HepG2 (cell line): ENCODE results near the gene GRK4. TPM values are rescaled to one million over a fixed set of nuclear protein-coding genes. Genes with fewer than 3 reads are reported as not detected.

ENCODE experiments used
- AGO2 ChIP-seq: fragments of 200-400 bp; formaldehyde crosslinking; optimal IDR thresholded peaks from 2 replicates; pipeline ENCODE3; 2017; ENCODE audit warnings: mild to moderate bottlenecking, low read depth, low read length, moderate library complexity
- CBFB ChIP-seq: sonication (generic); formaldehyde crosslinking; IDR thresholded peaks from 2 replicates; pipeline ENCODE4 v1.4.0; 2020; ENCODE audit warnings: missing genetic modification reagents
- CEBPB ChIP-seq: IDR thresholded peaks from 2 replicates; pipeline ENCODE4 v1.6.1; 2011; ENCODE audit warnings: low read depth, low read length, improper control_type of control experiment, borderline replicate concordance
- CHD2 ChIP-seq: IDR thresholded peaks from 2 replicates; pipeline ENCODE4 v1.6.1; 2011; ENCODE audit warnings: low read depth, low read length, improper control_type of control experiment
- DNMT3B ChIP-seq: conservative IDR thresholded peaks from 2 replicates; pipeline ENCODE4 v1.6.1; 2016; ENCODE audit warnings: missing biosample characterization, control low read depth
- ESRRA ChIP-seq: sonication (generic); formaldehyde crosslinking; IDR thresholded peaks from 2 replicates; pipeline ENCODE4 v1.5.1; 2020; ENCODE audit warnings: mild to moderate bottlenecking, low read depth, missing genetic modification reagents
- GATAD2A ChIP-seq: IDR thresholded peaks from 2 replicates; pipeline ENCODE4 v1.6.1; 2016
- KDM2A ChIP-seq: sonication (generic); formaldehyde crosslinking; IDR thresholded peaks from 2 replicates; pipeline ENCODE4 v1.4.0; 2020; ENCODE audit warnings: low read depth, missing genetic modification reagents, borderline replicate concordance
- KDM3A ChIP-seq: IDR thresholded peaks from 2 replicates; pipeline ENCODE4 v1.6.1; 2018; ENCODE audit warnings: low read depth, missing compliant biosample characterization
- NR2F2 ChIP-seq: IDR thresholded peaks from 2 replicates; pipeline ENCODE4 v1.6.1; 2012; ENCODE audit warnings: low read depth, inconsistent platforms, borderline replicate concordance
- POLR2A ChIP-seq, 2 experiments: IDR thresholded peaks; 2 replicates each; pipeline ENCODE4 v1.6.1; 2011; ENCODE audit warnings: low read depth in 2 of 2, low read length in 2 of 2, mild to moderate bottlenecking in 1 of 2, moderate library complexity in 1 of 2; ENCODE audit not compliant: insufficient read depth in 1 of 2
- SPEN ChIP-seq: sonication (generic); formaldehyde crosslinking; IDR thresholded peaks from 2 replicates; pipeline ENCODE4 v1.5.1; 2020; ENCODE audit warnings: low read depth, mild to moderate bottlenecking, missing genetic modification reagents
- SRSF9 ChIP-seq: fragments of 200-400 bp; formaldehyde crosslinking; IDR thresholded peaks from 2 replicates; pipeline ENCODE4 v1.6.1; 2018; ENCODE audit warnings: borderline replicate concordance, mild to moderate bottlenecking, low read depth, low read length; ENCODE audit not compliant: insufficient read depth, poor library complexity, severe bottlenecking
- ZMYM3 ChIP-seq: sonication (generic); formaldehyde crosslinking; IDR thresholded peaks from 2 replicates; pipeline ENCODE4 v1.5.1; 2020; ENCODE audit warnings: mild to moderate bottlenecking, missing genetic modification reagents
- ZNF33B ChIP-seq: sonication (generic); formaldehyde crosslinking; IDR thresholded peaks from 2 replicates; pipeline ENCODE4 v1.5.1; 2020; ENCODE audit warnings: mild to moderate bottlenecking, missing genetic modification reagents
- ZNF607 ChIP-seq: sonication (generic); formaldehyde crosslinking; IDR thresholded peaks from 2 replicates; pipeline ENCODE4 v1.5.1; 2020; ENCODE audit warnings: missing genetic modification reagents, mild to moderate bottlenecking, borderline replicate concordance
- ZNF709 ChIP-seq: sonication (generic); formaldehyde crosslinking; IDR thresholded peaks from 2 replicates; pipeline ENCODE4 v1.5.0; 2020; ENCODE audit warnings: mild to moderate bottlenecking, missing genetic modification reagents
- ZNF747 ChIP-seq: sonication (generic); formaldehyde crosslinking; IDR thresholded peaks from 2 replicates; pipeline ENCODE4 v1.8.1; 2023; ENCODE audit warnings: missing genetic modification reagents, mild to moderate bottlenecking, borderline replicate concordance
- polyA plus RNA-seq, 8 experiments: library from polyadenylated mRNA; depleted of rRNA in 3 of 8; stranded (reverse) in 7 of 8; unstranded in 1 of 8; fragments of >200 nt; fragmentation: Illumina TruSeq in 4 of 8; extraction: Trizol in 4 of 8; gene quantifications; 2 replicates each; pipeline versions ENCODE4 v1.2.1 to v1.2.3, GENCODE V29; 2011 to 2016; ENCODE audit warnings: low read depth in 4 of 8, missing spikeins in 1 of 8, mixed read lengths in 1 of 8; ENCODE audit not compliant: insufficient read depth in 1 of 8
- total RNA-seq, 5 experiments: library from RNA; depleted of rRNA; stranded (reverse); fragments of >200 nt; fragmentation: Illumina TruSeq; extraction: Trizol; gene quantifications; 2 replicates each; pipeline ENCODE4 v1.2.3, GENCODE V29; 2016; ENCODE audit warnings: low read depth in 1 of 5
- TF ChIP-seq, protein P1 (sequence below): sonication (generic); formaldehyde crosslinking; IDR thresholded peaks from 2 replicates; pipeline ENCODE4 v1.5.0; 2020; ENCODE audit warnings: mild to moderate bottlenecking, missing genetic modification reagents, borderline replicate concordance
- TF ChIP-seq, protein P2 (sequence below): sonication (generic); formaldehyde crosslinking; IDR thresholded peaks from 2 replicates; pipeline ENCODE4 v1.5.1; 2020; ENCODE audit warnings: mild to moderate bottlenecking, missing genetic modification reagents
- TF ChIP-seq, protein P3 (sequence below): IDR thresholded peaks from 2 replicates; pipeline ENCODE4 v1.6.1; 2018; ENCODE audit warnings: missing genetic modification reagents, mild to moderate bottlenecking, missing compliant biosample characterization

GRK4 gene
- total and polyA plus RNA-seq, 2 of the 13 experiments (the other 11 are each of a cell fraction or from before 2014, with no cell fraction given) = 1.8 to 2.0 TPM

DNA sequence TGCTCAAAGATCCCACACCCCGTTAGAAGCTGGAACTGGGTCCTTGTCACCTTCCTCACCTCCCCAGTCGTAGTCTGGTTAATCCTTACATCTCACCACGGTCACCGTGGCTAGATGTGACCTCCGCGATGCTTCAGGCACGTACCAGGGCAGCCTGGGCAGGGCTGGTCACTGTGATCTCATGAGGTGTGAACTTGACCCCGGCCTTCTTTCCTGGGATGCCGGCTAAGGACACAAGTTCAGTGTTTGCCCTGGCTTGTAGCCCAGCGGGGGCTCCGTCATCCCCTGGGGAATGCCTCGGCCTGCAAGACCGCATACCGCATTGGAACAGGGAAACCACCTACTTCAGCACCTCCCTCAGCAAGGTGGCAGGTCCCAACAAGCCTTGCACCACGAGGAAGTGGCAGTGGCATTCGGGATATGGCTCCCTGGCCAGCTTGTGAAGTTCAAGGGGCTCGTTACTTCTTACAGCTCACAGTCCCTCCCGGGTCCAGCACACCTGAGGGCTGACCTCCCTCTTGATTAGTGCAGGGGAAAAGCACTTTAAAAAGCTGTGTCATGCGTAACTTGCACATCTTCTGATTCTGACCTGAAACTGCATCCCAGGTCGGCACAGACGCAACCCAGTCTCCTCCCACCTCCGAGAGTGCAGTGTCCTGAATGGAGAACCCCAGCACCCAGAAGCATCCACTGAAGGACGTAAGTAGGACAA is 26.1 kb upstream of the GRK4 start (continued):
- TF ChIP-seq, protein P1, sequence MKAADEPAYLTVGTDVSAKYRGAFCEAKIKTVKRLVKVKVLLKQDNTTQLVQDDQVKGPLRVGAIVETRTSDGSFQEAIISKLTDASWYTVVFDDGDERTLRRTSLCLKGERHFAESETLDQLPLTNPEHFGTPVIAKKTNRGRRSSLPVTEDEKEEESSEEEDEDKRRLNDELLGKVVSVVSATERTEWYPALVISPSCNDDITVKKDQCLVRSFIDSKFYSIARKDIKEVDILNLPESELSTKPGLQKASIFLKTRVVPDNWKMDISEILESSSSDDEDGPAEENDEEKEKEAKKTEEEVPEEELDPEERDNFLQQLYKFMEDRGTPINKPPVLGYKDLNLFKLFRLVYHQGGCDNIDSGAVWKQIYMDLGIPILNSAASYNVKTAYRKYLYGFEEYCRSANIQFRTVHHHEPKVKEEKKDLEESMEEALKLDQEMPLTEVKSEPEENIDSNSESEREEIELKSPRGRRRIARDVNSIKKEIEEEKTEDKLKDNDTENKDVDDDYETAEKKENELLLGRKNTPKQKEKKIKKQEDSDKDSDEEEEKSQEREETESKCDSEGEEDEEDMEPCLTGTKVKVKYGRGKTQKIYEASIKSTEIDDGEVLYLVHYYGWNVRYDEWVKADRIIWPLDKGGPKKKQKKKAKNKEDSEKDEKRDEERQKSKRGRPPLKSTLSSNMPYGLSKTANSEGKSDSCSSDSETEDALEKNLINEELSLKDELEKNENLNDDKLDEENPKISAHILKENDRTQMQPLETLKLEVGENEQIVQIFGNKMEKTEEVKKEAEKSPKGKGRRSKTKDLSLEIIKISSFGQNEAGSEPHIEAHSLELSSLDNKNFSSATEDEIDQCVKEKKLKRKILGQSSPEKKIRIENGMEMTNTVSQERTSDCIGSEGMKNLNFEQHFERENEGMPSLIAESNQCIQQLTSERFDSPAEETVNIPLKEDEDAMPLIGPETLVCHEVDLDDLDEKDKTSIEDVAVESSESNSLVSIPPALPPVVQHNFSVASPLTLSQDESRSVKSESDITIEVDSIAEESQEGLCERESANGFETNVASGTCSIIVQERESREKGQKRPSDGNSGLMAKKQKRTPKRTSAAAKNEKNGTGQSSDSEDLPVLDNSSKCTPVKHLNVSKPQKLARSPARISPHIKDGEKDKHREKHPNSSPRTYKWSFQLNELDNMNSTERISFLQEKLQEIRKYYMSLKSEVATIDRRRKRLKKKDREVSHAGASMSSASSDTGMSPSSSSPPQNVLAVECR (CRISPR knock-in tag) = peak; percentile 75
- TF ChIP-seq ESRRA (CRISPR knock-in tag) = peak; percentile 74
- TF ChIP-seq ZNF709 (CRISPR knock-in tag) = peak; percentile 59; the same call in 1 of the 2 replicates
- TF ChIP-seq GATAD2A (CRISPR knock-in tag) = peak; percentile 72
- 0 out of 2 replicates have a peak, but pooled peaks have one; percentile 29 for TF ChIP-seq CHD2
- TF ChIP-seq ZNF607 (CRISPR knock-in tag) = peak; percentile 83; the same call in 1 of the 2 replicates
- peak; percentile 64; the same call in 1 of the 2 replicates for TF ChIP-seq ZMYM3 (CRISPR knock-in tag)
- peak; percentile 87; the same call in 1 of the 2 replicates for TF ChIP-seq NR2F2
- TF ChIP-seq DNMT3B = peak; percentile 14; the same call in 1 of the 2 replicates
- TF ChIP-seq, protein P2, sequence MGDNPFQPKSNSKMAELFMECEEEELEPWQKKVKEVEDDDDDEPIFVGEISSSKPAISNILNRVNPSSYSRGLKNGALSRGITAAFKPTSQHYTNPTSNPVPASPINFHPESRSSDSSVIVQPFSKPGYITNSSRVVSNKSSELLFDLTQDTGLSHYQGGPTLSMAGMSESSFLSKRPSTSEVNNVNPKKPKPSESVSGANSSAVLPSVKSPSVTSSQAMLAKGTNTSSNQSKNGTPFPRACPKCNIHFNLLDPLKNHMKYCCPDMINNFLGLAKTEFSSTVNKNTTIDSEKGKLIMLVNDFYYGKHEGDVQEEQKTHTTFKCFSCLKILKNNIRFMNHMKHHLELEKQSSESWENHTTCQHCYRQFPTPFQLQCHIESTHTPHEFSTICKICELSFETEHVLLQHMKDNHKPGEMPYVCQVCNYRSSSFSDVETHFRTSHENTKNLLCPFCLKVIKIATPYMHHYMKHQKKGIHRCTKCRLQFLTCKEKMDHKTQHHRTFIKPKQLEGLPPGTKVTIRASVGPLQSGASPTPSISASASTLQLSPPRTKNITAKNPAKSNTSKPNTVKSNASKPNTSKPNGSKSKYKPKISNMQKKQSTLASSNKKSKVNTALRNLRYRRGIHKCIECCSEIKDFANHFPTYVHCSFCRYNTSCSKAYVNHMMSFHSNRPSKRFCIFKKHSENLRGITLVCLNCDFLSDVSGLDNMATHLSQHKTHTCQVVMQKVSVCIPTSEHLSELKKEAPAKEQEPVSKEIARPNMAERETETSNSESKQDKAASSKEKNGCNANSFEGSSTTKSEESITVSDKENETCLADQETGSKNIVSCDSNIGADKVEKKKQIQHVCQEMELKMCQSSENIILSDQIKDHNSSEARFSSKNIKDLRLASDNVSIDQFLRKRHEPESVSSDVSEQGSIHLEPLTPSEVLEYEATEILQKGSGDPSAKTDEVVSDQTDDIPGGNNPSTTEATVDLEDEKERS (CRISPR knock-in tag) = peak; percentile 80; the same call in 1 of the 2 replicates
- TF ChIP-seq KDM2A (CRISPR knock-in tag) = peak; percentile 96
- 0 out of 4 replicates have a peak, but pooled peaks of 1 of the 2 experiments have one; percentile 37 for TF ChIP-seq POLR2A (IDR thresholded peaks at IDR 0.05; ENCODE audit: insufficient read depth in 1 of 2, low read depth in 2 of 2, low read length in 2 of 2)
- TF ChIP-seq KDM3A (CRISPR knock-in tag) = peak; percentile 75; the same call in 1 of the 2 replicates
- TF ChIP-seq CBFB (CRISPR knock-in tag) = peak; percentile 61; the same call in 1 of the 2 replicates
- peak; percentile 89 for TF ChIP-seq SPEN (CRISPR knock-in tag)
- peak; percentile 91 for TF ChIP-seq AGO2
- TF ChIP-seq, protein P3, sequence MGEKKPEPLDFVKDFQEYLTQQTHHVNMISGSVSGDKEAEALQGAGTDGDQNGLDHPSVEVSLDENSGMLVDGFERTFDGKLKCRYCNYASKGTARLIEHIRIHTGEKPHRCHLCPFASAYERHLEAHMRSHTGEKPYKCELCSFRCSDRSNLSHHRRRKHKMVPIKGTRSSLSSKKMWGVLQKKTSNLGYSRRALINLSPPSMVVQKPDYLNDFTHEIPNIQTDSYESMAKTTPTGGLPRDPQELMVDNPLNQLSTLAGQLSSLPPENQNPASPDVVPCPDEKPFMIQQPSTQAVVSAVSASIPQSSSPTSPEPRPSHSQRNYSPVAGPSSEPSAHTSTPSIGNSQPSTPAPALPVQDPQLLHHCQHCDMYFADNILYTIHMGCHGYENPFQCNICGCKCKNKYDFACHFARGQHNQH (CRISPR knock-in tag) = peak; percentile 70; the same call in 1 of the 2 replicates
- peak; percentile 48; the same call in 1 of the 2 replicates for TF ChIP-seq ZNF747
- no peak for TF ChIP-seq ZNF33B (CRISPR knock-in tag)
- TF ChIP-seq SRSF9 = no peak
- TF ChIP-seq CEBPB = 0 out of 2 replicates have a peak, but pooled peaks have one; percentile 42
